B cell (primary cell): Measurements from ENCODE around the gene ZNF140. TPM values are rescaled to one million over a fixed set of nuclear protein-coding genes. Genes with fewer than 3 reads are reported as not detected.

Experiments
- ATAC-seq: fragments of 200-7000 bp; cut with Tn5 transposase; one replicate; pipeline ENCODE4 v1.10.0; 2021; ENCODE audit warnings: low read depth, mild to moderate bottlenecking, moderate number of reproducible peaks, moderate library complexity
- CTCF ChIA-PET: fragments of 350-600 bp; sonication (Branson Sonifier 250); formaldehyde crosslinking; loops from one replicate; lab custom pipeline; 2021; ENCODE audit warnings: antibody characterized with exemption, inconsistent platforms; lab: Charles Lee
- POLR2A ChIA-PET: fragments of 350-600 bp; sonication (Branson Sonifier 250); formaldehyde crosslinking; loops from one replicate; lab custom pipeline; 2021; ENCODE audit warnings: antibody characterized with exemption; lab: Charles Lee
- DNase-seq: peaks from one replicate; pipeline ENCODE4 v3.0.0; 2013
- H2AFZ ChIP-seq: 2 replicates; pipeline ENCODE4 v1.6.1; 2012; ENCODE audit warnings: mild to moderate bottlenecking, low read depth, low read length; ENCODE audit not compliant: insufficient read depth, poor library complexity, severe bottlenecking
- H3K27ac ChIP-seq, 2 donors: 1 replicate in 1 of 2; 2 replicates in 1 of 2; pipeline ENCODE4 v1.5.1; 2012 to 2013; ENCODE audit warnings: low read length in 2 of 2, mild to moderate bottlenecking in 2 of 2, moderate library complexity in 1 of 2
- H3K27me3 ChIP-seq, 4 experiments: fragments of 200-600 bp in 1 of 4; sonication (generic) in 1 of 4; replicated peaks in 1 of 4; 1 replicate in 2 of 4; 2 replicates in 2 of 4; pipeline versions ENCODE4 v1.6.1 to v1.7.0; 2013 to 2016; ENCODE audit warnings: low read length in 3 of 4, mild to moderate bottlenecking in 2 of 4, mixed read lengths in 1 of 4, moderate library complexity in 1 of 4; ENCODE audit not compliant: insufficient read depth in 4 of 4, control insufficient read depth in 3 of 4; ENCODE audit errors: control extremely low read depth in 1 of 4
- H3K36me3 ChIP-seq, 2 experiments: replicated peaks in 1 of 2; 1 replicate in 1 of 2; 2 replicates in 1 of 2; pipeline versions ENCODE4 v1.6.1 to v1.7.1; 2013; ENCODE audit warnings: low read length in 1 of 2; ENCODE audit not compliant: insufficient read depth in 2 of 2, control insufficient read depth in 1 of 2; ENCODE audit errors: control extremely low read depth in 1 of 2, extremely low read depth in 1 of 2
- H3K4me1 ChIP-seq, 2 donors: fragments of 200-600 bp in 1 of 2; sonication (generic) in 1 of 2; 1 replicate in 1 of 2; 2 replicates in 1 of 2; pipeline versions ENCODE4 v1.5.1 to v1.6.1; 2013 to 2017; ENCODE audit warnings: low read length in 2 of 2; ENCODE audit not compliant: control insufficient read depth in 2 of 2, insufficient read depth in 2 of 2
- H3K4me2 ChIP-seq: replicated peaks from 2 replicates; pipeline ENCODE3; 2012; ENCODE audit warnings: mild to moderate bottlenecking, low read depth, low read length; ENCODE audit not compliant: poor library complexity, severe bottlenecking
- H3K4me3 ChIP-seq, 5 experiments: fragments of 200-600 bp in 1 of 5; sonication (generic) in 1 of 5; 1 replicate in 3 of 5; 2 replicates in 2 of 5; pipeline versions ENCODE4 v1.5.1 to v1.7.0; 2011 to 2016; ENCODE audit warnings: low read length in 4 of 5, mild to moderate bottlenecking in 4 of 5, low read depth in 2 of 5, control low read depth in 1 of 5, moderate library complexity in 1 of 5; ENCODE audit not compliant: insufficient read depth in 1 of 5; ENCODE audit errors: control extremely low read depth in 1 of 5, extremely low read depth in 1 of 5
- H3K79me2 ChIP-seq: fragments of 200-600 bp; sonication (generic); one replicate; pipeline ENCODE4 v1.6.0; 2016; ENCODE audit warnings: low read length; ENCODE audit not compliant: control insufficient read depth, insufficient read depth
- H3K9ac ChIP-seq: fragments of 200-600 bp; sonication (generic); 2 replicates; pipeline ENCODE4 v1.6.1; 2017; ENCODE audit warnings: mild to moderate bottlenecking, low read length, moderate library complexity
- H3K9me3 ChIP-seq, 3 donors: one replicate each; pipeline versions ENCODE4 v1.6.1 to v1.7.1; 2013; ENCODE audit warnings: low read length in 2 of 3; ENCODE audit not compliant: control insufficient read depth in 2 of 3, insufficient read depth in 1 of 3; ENCODE audit errors: control extremely low read depth in 1 of 3
- H4K20me1 ChIP-seq: 2 replicates; pipeline ENCODE4 v1.6.0; 2012; ENCODE audit warnings: mild to moderate bottlenecking, low read length; ENCODE audit not compliant: insufficient read depth, control insufficient read depth, poor library complexity, severe bottlenecking
- H3K27ac Mint-ChIP-seq: one replicate; pipeline ENCODE4 v1.8.0; 2021; ENCODE audit warnings: mixed read lengths
- H3K27me3 Mint-ChIP-seq: one replicate; pipeline ENCODE4 v1.8.0; 2021; ENCODE audit warnings: mixed read lengths
- H3K4me1 Mint-ChIP-seq: one replicate; pipeline ENCODE4 v1.8.0; 2021; ENCODE audit warnings: mixed read lengths
- H3K4me3 Mint-ChIP-seq: one replicate; pipeline ENCODE4 v1.8.0; 2021; ENCODE audit warnings: mixed read lengths
- H3K9me3 Mint-ChIP-seq: one replicate; pipeline ENCODE4 v1.8.0; 2022; ENCODE audit warnings: mixed read lengths; ENCODE audit not compliant: insufficient read depth
- CTCF ChIP-seq: fragments of 200-600 bp; IDR thresholded peaks from one replicate; pipeline ENCODE4 v1.8.0; 2022; ENCODE audit warnings: antibody characterized with exemption, mild to moderate bottlenecking
- EZH2 ChIP-seq: IDR thresholded peaks from 2 replicates; pipeline ENCODE4 v1.6.1; 2012; ENCODE audit warnings: borderline replicate concordance, low read depth, mild to moderate bottlenecking, moderate library complexity, low read length; ENCODE audit not compliant: insufficient read depth, poor library complexity, severe bottlenecking
- WGBS: methylation state at CpG from one replicate; pipeline ENCODE4 v1.1.5; 2013; ENCODE audit warnings: missing lambda C conversion rate; ENCODE audit not compliant: insufficient coverage; 5-methylcytosine and 5-hydroxymethylcytosine counted together
- intact Hi-C: fragments of 100-400 bp; cut with micrococcal nuclease; formaldehyde crosslinking; loops from one replicate; pipeline ENCODE4 v1.10.0; 2022
- polyA plus RNA-seq: library from polyadenylated mRNA; depleted of rRNA; stranded (reverse); fragments of >200 nt; gene quantifications from 2 replicates; pipeline ENCODE4 v1.2.3, GENCODE V29; 2012
- total RNA-seq, 2 donors: library from RNA; stranded (reverse); fragments of 120-200 nt in 1 of 2; gene quantifications; 1 replicate in 1 of 2; 2 replicates in 1 of 2; pipeline versions ENCODE4 v1.2.3 to v1.2.4, GENCODE V29; 2013 to 2022

The ZNF140 gene
- total and polyA plus RNA-seq, 2 donors (not counting 1 experiment from before 2014, with no cell fraction given), result 11.3 to 26.8 TPM

GRCh38 chr12:133038118-133038709 is 42.5 kb upstream of the ZNF140 start:
- Mint-ChIP-seq H3K9me3 (peaks cover 20% of the 10 kb centered on the region), H3K27me3 (peaks cover 3% of the 10 kb centered on the region), H3K4me3 (peak overlapping the region; percentile 97), H3K27ac (peak overlapping the region; percentile 99), H3K4me1 (peaks cover 13% of the 10 kb centered on the region)
- intact Hi-C loops, result no loop called here
- Histone ChIP-seq H3K4me1 (peaks cover 7 to 10% of the 10 kb centered on the region in 2 donors), H3K79me2 (peaks cover 42% of the 10 kb centered on the region), H3K27me3 (no peaks in the 10 kb centered on the region), H3K27ac (peak overlapping the region; percentile 88 to 95), H3K9me3 (peaks cover 27 to 69% (median 42%) of the 10 kb centered on the region in 3 donors), H3K9ac (peak overlapping the region; percentile 84), H4K20me1 (no peaks in the 10 kb centered on the region), H2AFZ (peak overlapping the region; percentile 70), H3K4me3 (peak overlapping the region; percentile 51 to 82 (median 69)), H3K4me2 (peak overlapping the region; percentile 79), H3K36me3 (peaks cover 19 to 26% of the 10 kb centered on the region in 2 experiments)
- CTCF ChIA-PET, result no interaction called here
- POLR2A ChIA-PET, result interaction anchor here (1.6 to 1.8 kb wide), 3 partner anchors 42 to 129 kb away, joined by 3 to 6 read pairs (median 5); partner anchors contain the start of gene ZNF26
- DNase-seq, result no peak
- TF ChIP-seq EZH2 (no peak), CTCF (no peak)
- ATAC-seq, result no peak
- 100% methylated on average over 1 of the region's 4 CpGs for WGBS

GRCh38 chr12:133046698-133047097 is 34.0 kb upstream of the ZNF140 start:
- intact Hi-C loops, result no loop called here
- Histone ChIP-seq H3K79me2 (peaks cover 62% of the 10 kb centered on the region), H3K27ac (no peak overlapping the region), H3K9me3 (peaks cover 26 to 90% (median 75%) of the 10 kb centered on the region in 3 donors), H3K4me3 (no peak overlapping the region), H3K9ac (no peak overlapping the region), H3K4me2 (no peak overlapping the region), H3K4me1 (no peaks in the 10 kb centered on the region), H2AFZ (no peak overlapping the region), H4K20me1 (no peaks in the 10 kb centered on the region), H3K36me3 (peaks cover 41 to 75% of the 10 kb centered on the region in 2 experiments), H3K27me3 (no peaks in the 10 kb centered on the region)
- ATAC-seq (no peak), DNase-seq (no peak)
- Mint-ChIP-seq H3K9me3 (peaks cover 43% of the 10 kb centered on the region), H3K27me3 (no peaks in the 10 kb centered on the region), H3K27ac (no peak overlapping the region), H3K4me3 (no peak overlapping the region), H3K4me1 (no peaks in the 10 kb centered on the region)
- no peak for TF ChIP-seq EZH2
- TF ChIP-seq CTCF, result no peak
- CTCF ChIA-PET, result no interaction called here
- WGBS, result no CpG with 5 or more reads among the region's 3 CpGs
- POLR2A ChIA-PET, result no interaction called here
